Frontal cortex (tissue), 4 donors: Measurements from ENCODE around the gene HLA-G. TPM values are rescaled to one million over a fixed set of nuclear protein-coding genes. Genes with fewer than 3 reads are reported as not detected.
"Not testable (repeated sequence)": the region's sequence is repeated elsewhere in the genome, so short reads cannot be mapped to it uniquely, and the experiment has no call there.

Source experiments
- DNase-seq, 2 donors: peaks; one replicate each; pipeline ENCODE4 v3.0.0; 2012; ENCODE audit warnings: low spot score in 2 of 2
- FAIRE-seq: peaks from 2 replicates; lab custom pipeline; 2012; peaks lifted over from hg19 to GRCh38; lab: Jason Lieb, UNC
- total RNA-seq: library from RNA; depleted of rRNA; stranded (reverse); fragments of >200 nt; gene quantifications from one replicate; pipeline ENCODE4 v1.2.3, GENCODE V29; 2014
- donor health status: control.
- donor health status: control.
- donor health status: control.

The HLA-G gene
- not detected for total RNA-seq

GRCh38 chr6:29827579-29828470 is at the start of gene HLA-G:
Gene HLA-G, plus strand, starts transcription at chr6:29827825. Its CDS starts 20 bp downstream, at chr6:29827845.
- DNase-seq (no peak), FAIRE-seq (no peak)

GRCh38 chr6:29780019-29780698 is 47.5 kb upstream of the HLA-G start:
- DNase-seq, FAIRE-seq: not testable (repeated sequence)

- DNase-seq (no peak), FAIRE-seq (no peak)
These were observed 38.4 kb upstream of the HLA-G start for GRCh38 chr6:29789176-29789575.

- FAIRE-seq (no peak), DNase-seq (no peak)
These were observed 37.0 kb upstream of the HLA-G start for GRCh38 chr6:29790626-29791025.

- DNase-seq (no peak), FAIRE-seq (no peak)
These were observed 36.5 kb upstream of the HLA-G start for GRCh38 chr6:29791162-29791561.

GRCh38 chr6:29791786-29792122 is 35.9 kb upstream of the HLA-G start:
- FAIRE-seq: no peak

GRCh38 chr6:29792123-29793035 is 35.2 kb upstream of the HLA-G start:
- FAIRE-seq: no peak

More at GRCh38 chr6:29791786-29792122, 35.9 kb upstream of the HLA-G start:
- peak; percentile 26 to 37 for DNase-seq

GRCh38 chr6:29793036-29793356 is 34.6 kb upstream of the HLA-G start:
- DNase-seq (no peak), FAIRE-seq (no peak)

More at GRCh38 chr6:29792123-29793035, 35.2 kb upstream of the HLA-G start:
- DNase-seq: peak; percentile 62 to 80

- no peak for FAIRE-seq
- no peak for DNase-seq
These were observed 33.8 kb upstream of the HLA-G start for GRCh38 chr6:29793796-29794195.

GRCh38 chr6:29796026-29796425 is 31.6 kb upstream of the HLA-G start:
- no peak for FAIRE-seq
- no peak for DNase-seq

GRCh38 chr6:29797135-29797534 is 30.5 kb upstream of the HLA-G start:
- no peak for FAIRE-seq
- DNase-seq: no peak

GRCh38 chr6:29797966-29798365 is 29.7 kb upstream of the HLA-G start:
- FAIRE-seq: no peak

GRCh38 chr6:29800254-29800653 is 27.4 kb upstream of the HLA-G start:
- DNase-seq: no peak
- no peak for FAIRE-seq

More at GRCh38 chr6:29797966-29798365, 29.7 kb upstream of the HLA-G start:
- no peak for DNase-seq

GRCh38 chr6:29806387-29806786 is 21.2 kb upstream of the HLA-G start:
- DNase-seq: no peak
- FAIRE-seq: no peak

- DNase-seq: no peak
- FAIRE-seq: no peak
These were observed 18.4 kb upstream of the HLA-G start for GRCh38 chr6:29809249-29809648.

- no peak for FAIRE-seq
- DNase-seq: no peak
These were observed 17.3 kb upstream of the HLA-G start for GRCh38 chr6:29810371-29810770.

GRCh38 chr6:29811377-29811776 is 16.2 kb upstream of the HLA-G start:
- DNase-seq: no peak
- FAIRE-seq: no peak

GRCh38 chr6:29813066-29813465 is 14.6 kb upstream of the HLA-G start:
- DNase-seq (no peak), FAIRE-seq (no peak)

GRCh38 chr6:29813809-29814208 is 13.8 kb upstream of the HLA-G start:
- DNase-seq (no peak), FAIRE-seq (no peak)

- FAIRE-seq (no peak), DNase-seq (no peak)
These were observed 13.1 kb upstream of the HLA-G start for GRCh38 chr6:29814379-29815117.
